NCI-H2081 treated with DMSO at 0.1 percent for 48 hours (cell line): ENCODE data around the gene PHIP.

Experiments used
- DNase-seq: peaks from one replicate; lab custom pipeline; 2025; lab: John Stamatoyannopoulos, UW

PHIP gene

GRCh38 chr6:79009819-79010218, 68.2 kb downstream of the PHIP start:
- no peak for DNase-seq

DNA sequence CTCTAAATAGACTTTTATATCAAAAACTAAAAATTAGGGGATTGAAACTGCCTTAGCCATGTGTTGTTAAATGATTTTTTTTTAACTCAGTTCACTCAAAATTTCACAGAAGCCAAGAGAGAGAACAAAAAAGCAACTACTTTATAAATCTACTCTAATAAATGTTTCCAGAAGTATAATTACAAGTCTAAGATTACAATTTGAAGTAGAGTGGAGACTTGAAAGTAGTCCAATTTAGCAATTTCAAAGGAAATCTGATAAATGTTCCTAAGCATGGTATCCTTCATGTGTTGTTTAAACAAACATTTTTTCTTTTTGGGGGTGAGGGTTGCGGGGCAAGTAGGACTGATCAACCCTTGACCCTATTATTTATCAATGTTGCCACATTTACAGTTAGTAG, 72.6 kb downstream of the PHIP start:
- no peak for DNase-seq

- no peak for DNase-seq
These were observed 73.0 kb downstream of the PHIP start for GRCh38 chr6:79005024-79005423.

- no peak for DNase-seq
These were observed 73.8 kb downstream of the PHIP start for GRCh38 chr6:79004239-79004638.

DNA sequence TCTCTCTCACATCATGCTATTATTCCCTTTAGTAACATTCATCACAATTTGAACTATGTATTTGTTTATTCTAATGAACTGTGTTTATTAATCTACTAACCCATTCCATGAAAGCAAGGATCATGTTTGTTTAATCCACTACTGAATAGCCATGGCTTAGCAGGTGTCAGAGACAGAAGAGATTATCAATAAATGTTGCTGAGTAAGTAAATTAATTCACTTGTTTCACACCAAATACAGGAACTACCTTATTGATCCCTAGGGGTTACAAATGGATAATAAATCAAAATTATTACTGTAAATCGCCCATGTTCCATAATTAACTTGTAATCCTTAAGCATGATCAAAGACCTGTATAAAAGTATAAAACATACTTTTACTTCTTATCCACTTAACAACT, 76.6 kb downstream of the PHIP start:
- no peak for DNase-seq

DNA sequence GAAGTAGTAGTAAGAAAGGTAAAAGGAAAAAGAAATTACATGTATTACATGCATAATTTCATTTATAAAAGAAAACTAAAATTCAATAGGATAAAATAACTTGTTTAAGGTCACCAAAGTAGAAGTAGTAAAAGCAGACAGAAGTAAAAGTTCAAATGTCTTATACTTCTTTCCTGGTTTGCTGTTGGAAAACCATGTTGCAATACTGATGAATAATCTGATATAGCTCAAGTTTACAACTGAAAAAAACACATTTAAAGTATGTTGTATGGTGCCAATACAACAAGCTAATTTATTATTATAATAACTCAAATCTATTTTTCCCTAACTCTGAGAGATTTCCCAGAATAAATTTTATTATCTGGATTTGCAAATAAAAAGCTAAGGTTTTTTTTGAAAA, 78.3 kb downstream of the PHIP start:
- DNase-seq, result no peak

GRCh38 chr6:78995946-78996345, 82.1 kb downstream of the PHIP start:
- DNase-seq, result no peak

DNA sequence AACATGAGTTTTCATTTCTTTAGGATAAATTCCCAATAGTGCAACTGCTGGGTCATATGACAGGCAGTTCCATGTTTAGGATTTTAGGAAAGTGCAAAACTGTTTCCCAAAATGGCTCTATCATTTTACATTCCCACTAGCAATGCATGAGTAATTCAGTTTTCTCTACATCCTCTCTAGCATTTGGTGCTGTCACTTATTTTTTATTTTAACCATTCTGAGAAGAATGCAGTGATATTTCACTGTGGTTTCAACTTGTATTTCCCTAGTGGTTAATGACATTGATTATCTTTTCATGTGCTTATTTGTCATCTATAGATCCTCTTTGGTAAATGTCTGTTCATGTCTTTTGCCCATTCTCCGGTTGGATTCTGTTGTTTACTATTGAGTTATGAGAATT, 82.7 kb downstream of the PHIP start:
- no peak for DNase-seq

- DNase-seq, result no peak
These were observed 84.1 kb downstream of the PHIP start for GRCh38 chr6:78993955-78994354.

- no peak for DNase-seq
These were observed 88.9 kb downstream of the PHIP start for GRCh38 chr6:78989191-78989590.

GRCh38 chr6:78986161-78986560, 91.9 kb downstream of the PHIP start:
- no peak for DNase-seq

DNA sequence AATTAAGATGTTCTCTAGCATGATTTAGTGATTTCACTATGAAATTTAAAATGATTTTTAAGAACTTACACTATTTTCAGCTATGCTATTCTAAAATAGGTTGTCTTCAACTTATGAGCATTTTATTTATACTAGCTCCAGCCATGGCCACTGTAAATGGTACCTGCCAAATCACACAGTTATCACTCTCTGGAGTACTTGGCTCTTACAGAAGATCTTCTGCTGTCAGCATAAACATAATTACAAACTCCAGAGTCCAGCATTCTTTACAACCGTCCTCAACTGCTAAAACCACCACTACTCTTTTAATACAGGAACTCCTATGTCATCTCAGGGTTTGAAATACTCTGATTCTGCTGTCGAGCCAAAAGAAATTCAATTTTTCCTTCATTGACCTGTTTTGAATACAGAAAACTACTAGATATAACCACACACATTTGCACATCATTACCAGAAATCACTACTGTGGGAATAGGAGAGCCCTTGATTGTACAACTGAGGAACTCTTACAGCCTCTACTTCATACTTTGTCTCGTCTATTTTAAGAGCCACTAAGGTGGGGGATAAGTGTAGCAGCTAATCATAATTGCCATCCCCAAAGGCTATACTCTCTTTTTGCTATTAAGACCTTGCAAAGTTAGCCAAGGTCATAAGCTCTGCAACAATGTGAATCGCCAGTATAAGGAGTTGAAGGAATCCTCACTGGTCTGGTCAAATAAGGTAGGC, 93.7 kb downstream of the PHIP start:
- no peak for DNase-seq

DNA sequence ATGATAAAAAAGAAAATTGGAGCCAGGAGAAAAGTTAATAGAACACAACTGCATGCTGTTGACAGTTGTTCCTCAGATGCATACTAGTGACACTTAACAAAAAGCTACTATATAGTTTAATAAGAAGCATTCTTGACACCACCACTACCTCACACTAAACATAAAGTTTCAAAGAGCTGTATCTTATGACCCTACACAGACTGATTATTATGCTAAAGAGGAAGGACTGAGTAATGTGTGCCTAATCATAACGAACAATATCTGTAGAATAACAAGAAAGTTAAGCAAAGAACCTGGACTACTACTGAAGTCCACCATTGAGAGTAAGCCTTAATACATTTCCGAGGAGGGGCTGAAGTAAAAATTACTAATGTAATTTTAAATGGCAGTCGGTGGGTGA, 110.9 kb downstream of the PHIP start:
- DNase-seq, result no peak

- DNase-seq, result no peak
These were observed 111.5 kb downstream of the PHIP start for GRCh38 chr6:78966542-78966941.

DNA sequence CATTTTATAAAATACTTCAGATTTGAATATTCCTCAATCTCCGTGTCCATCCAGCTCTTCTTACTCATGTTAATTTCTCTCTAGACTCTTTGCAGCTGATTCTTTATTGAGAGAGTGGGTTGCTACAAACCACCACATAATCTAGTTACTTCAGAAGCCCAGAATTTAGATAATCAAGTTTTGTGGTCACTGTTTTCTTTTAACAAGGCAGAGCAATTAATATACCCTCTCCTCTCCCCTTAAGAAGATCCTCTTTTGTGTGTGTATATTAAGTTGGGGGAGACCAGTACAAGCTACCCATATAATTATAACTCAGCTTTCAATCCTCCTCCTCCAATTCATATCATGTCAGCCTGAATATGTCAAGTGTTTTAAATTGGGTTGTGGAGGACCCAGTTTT, 115.6 kb downstream of the PHIP start:
- no peak for DNase-seq

GRCh38 chr6:78954740-78955139, 123.3 kb downstream of the PHIP start:
- no peak for DNase-seq

GRCh38 chr6:78953798-78954197, 124.3 kb downstream of the PHIP start:
- DNase-seq, result no peak

GRCh38 chr6:78952362-78952761, 125.7 kb downstream of the PHIP start:
- DNase-seq, result no peak

GRCh38 chr6:78948785-78949184, 129.3 kb downstream of the PHIP start:
- no peak for DNase-seq

DNA sequence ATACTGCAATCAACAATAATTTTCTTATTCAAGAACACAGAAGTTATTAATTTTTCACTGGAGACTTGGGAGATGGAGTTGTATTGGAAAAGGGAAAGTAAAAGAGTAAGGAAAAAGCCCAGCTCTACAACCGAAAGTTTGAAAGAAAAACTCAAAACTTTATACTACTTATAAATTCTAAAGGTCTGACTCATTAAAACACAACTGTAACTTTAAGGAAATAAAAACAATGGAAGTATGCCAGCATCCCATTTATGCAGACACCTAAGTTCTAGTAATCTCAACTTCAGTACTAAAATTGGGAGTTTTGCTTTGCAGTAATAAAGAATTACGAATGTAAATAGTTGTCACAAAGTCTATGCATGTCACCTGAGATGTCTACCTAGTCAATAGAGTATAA, 130.1 kb downstream of the PHIP start:
- no peak for DNase-seq

DNA sequence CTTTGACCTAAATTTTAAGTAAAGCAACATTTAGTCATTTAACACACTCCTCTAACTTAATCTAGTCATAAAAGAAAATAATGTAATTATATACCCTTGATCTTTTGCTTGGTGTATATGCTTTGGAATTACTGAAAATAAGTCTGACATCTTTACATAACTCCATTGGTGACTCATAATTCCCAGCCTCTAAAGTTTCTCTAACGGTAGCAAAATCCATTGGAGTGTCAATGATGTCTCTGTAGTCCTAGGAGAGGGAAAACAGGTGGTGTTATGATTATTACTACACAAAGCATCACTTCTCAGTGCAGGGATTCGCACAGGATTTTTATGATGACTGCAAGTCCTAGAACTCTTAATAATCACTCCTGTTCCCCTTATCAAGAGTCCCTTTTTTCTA, 130.5 kb downstream of the PHIP start:
- no peak for DNase-seq

DNA sequence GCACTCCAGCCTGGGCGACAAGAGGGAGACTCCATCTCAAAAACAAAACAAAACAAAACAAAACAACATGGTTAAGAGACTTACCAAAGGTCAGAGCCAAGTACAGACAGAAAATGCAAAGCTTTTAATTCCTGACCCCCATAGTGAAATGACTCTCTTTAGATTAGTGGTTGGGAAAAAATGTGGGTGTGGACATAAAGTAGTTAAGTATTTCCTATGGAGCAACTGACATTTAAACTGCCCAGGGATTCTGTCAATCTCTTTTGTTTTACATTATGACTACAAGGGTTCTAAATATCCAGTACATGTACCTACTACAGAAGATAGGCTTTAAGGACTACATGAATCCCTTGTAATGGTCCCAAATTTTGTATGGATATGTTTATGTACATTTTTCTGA, 135.6 kb downstream of the PHIP start:
- DNase-seq, result no peak

DNA sequence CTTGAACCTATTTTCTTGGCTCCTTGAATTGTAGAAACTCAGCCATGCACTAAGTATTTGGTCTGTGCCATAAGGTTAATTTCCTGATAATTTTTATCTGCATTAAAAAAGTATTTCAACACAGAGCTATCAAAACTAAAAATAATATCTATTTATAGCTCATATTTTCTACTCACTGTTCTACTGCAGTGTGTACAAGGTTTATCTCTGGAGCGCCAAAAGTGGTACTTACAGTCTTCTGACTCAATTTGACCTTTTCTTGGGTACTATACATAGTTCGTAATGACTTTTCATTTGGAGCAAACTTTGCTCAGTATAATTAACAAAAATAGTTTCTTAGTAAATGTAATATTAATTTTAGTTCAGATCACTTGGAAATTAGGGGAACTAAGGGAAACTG, 141.5 kb downstream of the PHIP start:
- no peak for DNase-seq

DNA sequence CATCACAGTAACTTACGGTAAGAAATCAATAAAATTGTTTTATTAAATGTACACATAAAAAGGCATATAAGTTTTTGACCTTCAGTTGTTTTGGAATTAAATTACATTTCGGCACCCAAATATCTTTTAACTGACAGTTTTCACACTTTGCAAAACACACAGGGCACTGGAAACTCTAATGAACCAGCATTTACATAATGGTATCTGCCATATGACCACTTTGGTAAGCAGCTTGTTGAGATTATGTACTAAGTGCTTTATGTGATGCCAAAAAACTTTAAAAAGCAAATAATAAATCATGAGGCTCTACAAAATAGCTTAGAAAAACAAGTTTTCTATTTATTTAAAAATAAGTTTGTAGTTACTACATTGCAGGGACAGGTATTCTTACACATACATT, 142.5 kb downstream of the PHIP start:
- DNase-seq, result no peak

GRCh38 chr6:78925317-78925716, 152.7 kb downstream of the PHIP start:
- DNase-seq, result no peak
